ENCODE measurements around the gene MYBPHL.

Gene MYBPHL

DNA sequence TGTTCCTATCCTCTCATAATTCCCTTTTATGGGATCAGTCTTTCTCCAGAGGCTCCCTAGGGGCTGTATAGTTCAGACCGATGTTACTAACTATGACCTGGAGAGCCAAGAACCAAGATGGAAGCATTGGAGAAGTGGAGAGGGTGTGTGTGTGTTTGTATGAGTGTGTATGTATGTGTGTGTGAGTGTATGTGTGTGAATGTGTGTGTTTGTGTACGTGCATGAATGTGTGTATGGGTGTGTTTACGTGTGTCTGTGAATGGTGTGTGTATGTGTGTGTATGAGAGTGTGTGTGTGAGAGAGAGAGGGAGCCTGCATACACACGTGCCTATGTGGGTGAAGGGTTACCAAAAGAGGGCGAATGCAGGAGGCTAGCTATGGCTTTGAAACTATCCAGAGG lies 4.9 kb downstream of the MYBPHL start:
- peaks cover 14% of the 10 kb centered on the region for H3K4me1 ChIP-seq (ENCODE audit: control insufficient read depth, insufficient read depth, low read depth, low read length)
- H3K18ac ChIP-seq (ENCODE audit: low read depth in 1 of 2, low read length in 2 of 2), result peak overlapping the region in 1 of 2 experiments; percentile 28
- WGBS, result 91% methylated on average over 5 of the region's 5 CpGs
- H3K14ac ChIP-seq (ENCODE audit: low read length in 2 of 2), result peak overlapping the region in 1 of 2 experiments; percentile 18
- no peak overlapping the region for H3K23ac ChIP-seq (ENCODE audit: low read length in 2 of 2)
- no peak overlapping the region for H3K27ac ChIP-seq (ENCODE audit: low read length, poor library complexity, severe bottlenecking)
- DNase-seq, result no peak
- no peak overlapping the region for H3K4ac ChIP-seq (ENCODE audit: low read depth in 1 of 2, low read length in 2 of 2)
- H4K91ac ChIP-seq (ENCODE audit: low read length), result no peak overlapping the region
- H3K9me3 ChIP-seq (ENCODE audit: control insufficient read depth, low read length), result no peaks in the 10 kb centered on the region
- peaks cover 0 to 2% of the 10 kb centered on the region in 2 experiments for H3K36me3 ChIP-seq (ENCODE audit: control insufficient read depth in 1 of 2, insufficient read depth in 2 of 2, low read depth in 1 of 2, low read length in 2 of 2)
- no peak overlapping the region for H4K8ac ChIP-seq (ENCODE audit: low read length)
- no peak overlapping the region for H2BK120ac ChIP-seq (ENCODE audit: low read depth, low read length)
- peak overlapping the region in 1 of 2 experiments; percentile 3 for H2BK12ac ChIP-seq (ENCODE audit: low read length in 2 of 2)
- no peak overlapping the region for H2BK15ac ChIP-seq (ENCODE audit: low read depth, poor library complexity, severe bottlenecking)
- H2AK5ac ChIP-seq (ENCODE audit: low read length, severe bottlenecking), result no peak overlapping the region
- no peak overlapping the region for H3K4me2 ChIP-seq (ENCODE audit: low read length, poor library complexity, severe bottlenecking)
- H2AFZ ChIP-seq (ENCODE audit: low read depth, low read length), result no peak overlapping the region
- no peak overlapping the region for H3K4me3 ChIP-seq (ENCODE audit: insufficient read depth in 1 of 2, low read depth in 1 of 2, low read length in 2 of 2)
- no peak overlapping the region for H3K9ac ChIP-seq (ENCODE audit: low read length)
- peaks cover 0 to 17% of the 10 kb centered on the region in 2 experiments for H3K27me3 ChIP-seq (ENCODE audit: control insufficient read depth in 1 of 2, insufficient read depth in 1 of 2, low read length in 2 of 2)
- no peak overlapping the region for H2BK5ac ChIP-seq (ENCODE audit: low read depth, low read length, poor library complexity, severe bottlenecking)
- no peaks in the 10 kb centered on the region for H3K79me1 ChIP-seq (replicated peaks; ENCODE audit: low read length, poor library complexity, severe bottlenecking)

DNA sequence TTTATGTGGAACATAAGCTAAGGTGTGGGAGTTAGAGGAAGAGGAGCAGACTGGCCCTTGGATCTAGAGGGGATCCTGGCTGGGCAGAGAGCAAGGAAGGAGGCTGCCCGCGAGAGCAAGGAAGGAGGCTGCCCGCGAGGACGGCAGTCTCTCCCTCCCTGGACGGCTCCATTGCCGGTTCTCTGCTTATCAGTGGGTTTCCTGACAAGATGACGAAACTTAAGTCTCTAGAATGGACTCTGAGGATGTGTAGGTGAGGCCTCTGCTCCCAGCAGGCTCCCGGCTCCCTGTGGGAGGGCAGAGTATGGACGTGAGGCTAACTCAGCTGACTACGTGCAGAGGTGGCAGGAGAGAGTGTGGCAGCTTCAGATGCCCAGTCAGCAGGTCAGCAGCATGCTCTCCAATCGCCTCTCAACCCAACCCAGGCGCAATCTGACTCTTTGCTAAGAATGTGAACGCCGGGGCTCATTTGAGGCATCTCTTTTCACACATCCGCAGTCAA lies 6.1 kb downstream of the MYBPHL start:
- Histone ChIP-seq H3K36me3 (ENCODE audit: control insufficient read depth in 1 of 2, insufficient read depth in 2 of 2, low read depth in 1 of 2, low read length in 2 of 2) (no peaks in the 10 kb centered on the region), H2BK5ac (ENCODE audit: low read depth, low read length, poor library complexity, severe bottlenecking) (no peak overlapping the region), H3K4me1 (ENCODE audit: control insufficient read depth, insufficient read depth, low read depth, low read length) (peaks cover 17% of the 10 kb centered on the region), H3K23ac (ENCODE audit: low read length in 2 of 2) (no peak overlapping the region), H3K4ac (ENCODE audit: low read depth in 1 of 2, low read length in 2 of 2) (no peak overlapping the region), H2BK120ac (ENCODE audit: low read depth, low read length) (no peak overlapping the region), H3K14ac (ENCODE audit: low read length in 2 of 2) (no peak overlapping the region), H2BK12ac (ENCODE audit: low read length in 2 of 2) (peak overlapping the region; percentile 1 to 38), H3K9ac (ENCODE audit: low read length) (no peak overlapping the region), H2BK15ac (ENCODE audit: low read depth, poor library complexity, severe bottlenecking) (no peak overlapping the region), H2AFZ (ENCODE audit: low read depth, low read length) (no peak overlapping the region), H3K27ac (ENCODE audit: low read length, poor library complexity, severe bottlenecking) (no peak overlapping the region), H4K91ac (ENCODE audit: low read length) (peak overlapping the region; percentile 25), H3K79me1 (replicated peaks; ENCODE audit: low read length, poor library complexity, severe bottlenecking) (no peaks in the 10 kb centered on the region), H3K27me3 (ENCODE audit: control insufficient read depth in 1 of 2, insufficient read depth in 1 of 2, low read length in 2 of 2) (peaks cover 0 to 17% of the 10 kb centered on the region in 2 experiments), H3K18ac (ENCODE audit: low read depth in 1 of 2, low read length in 2 of 2) (peak overlapping the region; percentile 5 to 19), H3K4me3 (ENCODE audit: insufficient read depth in 1 of 2, low read depth in 1 of 2, low read length in 2 of 2) (no peak overlapping the region), H4K8ac (ENCODE audit: low read length) (no peak overlapping the region), H3K9me3 (ENCODE audit: control insufficient read depth, low read length) (no peaks in the 10 kb centered on the region), H3K4me2 (ENCODE audit: low read length, poor library complexity, severe bottlenecking) (no peak overlapping the region), H2AK5ac (ENCODE audit: low read length, severe bottlenecking) (peak overlapping the region; percentile 49)
- 89% methylated on average over 16 of the region's 16 CpGs for WGBS
- no peak for DNase-seq

DNA sequence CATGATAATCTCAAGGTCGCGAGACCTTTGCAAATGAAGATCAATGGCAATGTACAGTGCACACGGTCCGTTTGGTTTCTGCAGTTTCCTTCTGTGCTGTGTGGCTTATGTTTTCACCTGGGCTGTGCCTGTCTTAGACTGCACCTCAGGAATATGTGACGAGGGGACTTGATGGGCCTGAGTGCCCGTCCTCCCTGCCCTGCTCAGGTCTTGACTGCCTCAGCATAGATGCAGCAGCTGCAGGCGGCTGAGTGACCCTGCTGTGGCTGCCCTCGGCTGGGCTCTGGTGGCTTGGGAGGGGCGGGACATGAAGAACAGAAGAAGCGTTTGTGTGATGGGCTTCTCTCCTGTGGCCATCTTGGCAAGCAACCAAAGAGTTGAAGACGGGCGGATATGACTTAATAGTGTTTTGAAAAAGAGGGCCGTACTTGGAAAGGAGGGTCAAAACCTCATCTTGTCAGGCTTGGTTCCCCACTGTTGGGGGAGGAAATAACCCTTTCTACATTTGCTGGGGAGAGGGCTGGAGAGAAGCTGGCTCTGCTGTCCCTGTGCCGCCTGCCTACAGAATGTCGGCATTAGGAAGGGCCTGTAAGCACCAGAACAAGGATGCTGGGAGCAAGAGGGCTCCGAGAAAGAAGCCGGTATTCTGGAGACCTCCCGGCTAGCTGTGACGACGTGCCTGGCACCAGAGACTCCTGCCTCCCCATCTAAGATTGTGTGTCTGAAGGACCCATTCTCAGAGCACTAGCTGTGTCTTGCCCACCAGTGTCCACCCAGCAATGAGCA lies 7.1 kb downstream of the MYBPHL start:
- peaks cover 0 to 22% of the 10 kb centered on the region in 2 experiments for H3K27me3 ChIP-seq (ENCODE audit: control insufficient read depth in 1 of 2, insufficient read depth in 1 of 2, low read length in 2 of 2)
- peak overlapping the region; percentile 74 to 88 for H3K18ac ChIP-seq (ENCODE audit: low read depth in 1 of 2, low read length in 2 of 2)
- no peaks in the 10 kb centered on the region for H3K79me1 ChIP-seq (replicated peaks; ENCODE audit: low read length, poor library complexity, severe bottlenecking)
- peak overlapping the region in 1 of 2 experiments; percentile 56 for H3K14ac ChIP-seq (ENCODE audit: low read length in 2 of 2)
- 90% methylated on average over 20 of the region's 20 CpGs for WGBS
- H2AK5ac ChIP-seq (ENCODE audit: low read length, severe bottlenecking), result peak overlapping the region; percentile 49
- peak overlapping the region in 1 of 2 experiments; percentile 77 for H3K4ac ChIP-seq (ENCODE audit: low read depth in 1 of 2, low read length in 2 of 2)
- DNase-seq, result peak; percentile 28
- no peak overlapping the region for H3K4me2 ChIP-seq (ENCODE audit: low read length, poor library complexity, severe bottlenecking)
- no peak overlapping the region for H2BK120ac ChIP-seq (ENCODE audit: low read depth, low read length)
- peak overlapping the region; percentile 87 for H4K91ac ChIP-seq (ENCODE audit: low read length)
- H3K4me1 ChIP-seq (ENCODE audit: control insufficient read depth, insufficient read depth, low read depth, low read length), result peaks cover 17% of the 10 kb centered on the region
- H4K8ac ChIP-seq (ENCODE audit: low read length), result peak overlapping the region; percentile 54
- peak overlapping the region; percentile 60 for H2BK15ac ChIP-seq (ENCODE audit: low read depth, poor library complexity, severe bottlenecking)
- H3K27ac ChIP-seq (ENCODE audit: low read length, poor library complexity, severe bottlenecking), result peak overlapping the region; percentile 10
- H2BK12ac ChIP-seq (ENCODE audit: low read length in 2 of 2), result peak overlapping the region; percentile 85 to 90
- H3K4me3 ChIP-seq (ENCODE audit: insufficient read depth in 1 of 2, low read depth in 1 of 2, low read length in 2 of 2), result peak overlapping the region in 1 of 2 experiments; percentile 16
- H3K9ac ChIP-seq (ENCODE audit: low read length), result no peak overlapping the region
- H3K9me3 ChIP-seq (ENCODE audit: control insufficient read depth, low read length), result no peaks in the 10 kb centered on the region
- H3K36me3 ChIP-seq (ENCODE audit: control insufficient read depth in 1 of 2, insufficient read depth in 2 of 2, low read depth in 1 of 2, low read length in 2 of 2), result no peaks in the 10 kb centered on the region
- no peak overlapping the region for H2AFZ ChIP-seq (ENCODE audit: low read depth, low read length)
- no peak overlapping the region for H2BK5ac ChIP-seq (ENCODE audit: low read depth, low read length, poor library complexity, severe bottlenecking)
- H3K23ac ChIP-seq (ENCODE audit: low read length in 2 of 2), result no peak overlapping the region

Measured in mesenchymal stem cell (in vitro differentiated cells and primary cell).